ENCODE data around the gene APOL4.

- TF ChIP-seq GATA2 (IDR thresholded peaks at IDR 0.05; ENCODE audit: low read depth, low read length), result no peak
- no peak for TF ChIP-seq GATA3 (IDR thresholded peaks at IDR 0.05; ENCODE audit: low read depth, low read length)
These were observed 54.3 kb downstream of the APOL4 start for GRCh38 chr22:36147196-36147791.

Measured in SH-SY5Y (cell line).